DOHH2 (cell line): ENCODE results near the gene IPO13.

Source experiments
- CTCF ChIP-seq: fragments of 200-600 bp; sonication (generic); IDR thresholded peaks from one replicate; pipeline ENCODE4 v1.5.1; 2014; ENCODE audit warnings: antibody characterized with exemption, mild to moderate bottlenecking, low read depth, low read length; ENCODE audit not compliant: poor library complexity, severe bottlenecking
- EZH2phosphoT487 ChIP-seq: fragments of 200-600 bp; sonication (generic); IDR thresholded peaks from 2 replicates; pipeline ENCODE4 v1.6.1; 2017; ENCODE audit warnings: borderline replicate concordance, mild to moderate bottlenecking, antibody characterized with exemption, low read length, moderate library complexity, mixed read lengths

- TF ChIP-seq CTCF: no peak
- TF ChIP-seq EZH2phosphoT487: no peak
Observed at GRCh38 chr1:43985984-43986595, 39.3 kb downstream of the IPO13 start.
